ENCODE data around the gene ASTL.
"Not testable (repeated sequence)": the region's sequence is repeated elsewhere in the genome, so short reads cannot be mapped to it uniquely, and the experiment has no call there.

The ASTL gene

GRCh38 chr2:96097441-96097840 lies 40.9 kb downstream of the ASTL start:
- DNase-seq = no peak

- no peak for DNase-seq
Observed at GRCh38 chr2:96095116-96095636, 43.1 kb downstream of the ASTL start.

GRCh38 chr2:96093528-96093927 lies 44.8 kb downstream of the ASTL start:
- DNase-seq = no peak

- no peak for DNase-seq
Observed at GRCh38 chr2:96092951-96093350, 45.4 kb downstream of the ASTL start.

- no peak for DNase-seq
Observed at GRCh38 chr2:96092573-96092877, 45.8 kb downstream of the ASTL start.

- no peak for DNase-seq
Observed at GRCh38 chr2:96091711-96092572, 46.4 kb downstream of the ASTL start.

- no peak for DNase-seq
Observed at GRCh38 chr2:96091141-96091710, 47.1 kb downstream of the ASTL start.

- peak; percentile 20 to 60 for DNase-seq
Observed at GRCh38 chr2:96090196-96090926, 47.9 kb downstream of the ASTL start.

- peak in 1 of 2 donors; percentile 32 for DNase-seq
Observed at GRCh38 chr2:96089356-96090195, 48.7 kb downstream of the ASTL start.

- DNase-seq = no peak
Observed at GRCh38 chr2:96088340-96089335, 49.7 kb downstream of the ASTL start.

- no peak for DNase-seq
Observed at GRCh38 chr2:96087130-96087529, 51.2 kb downstream of the ASTL start.

- no peak for DNase-seq
Observed at GRCh38 chr2:96085541-96086355, 52.6 kb downstream of the ASTL start.

GRCh38 chr2:96084858-96085518 lies 53.3 kb downstream of the ASTL start:
- DNase-seq = not testable (repeated sequence)

- no peak for DNase-seq
Observed at GRCh38 chr2:96083989-96084857, 54.1 kb downstream of the ASTL start.

- no peak for DNase-seq
Observed at GRCh38 chr2:96083064-96083939, 55.0 kb downstream of the ASTL start.

- no peak for DNase-seq
Observed at GRCh38 chr2:96082211-96083063, 55.9 kb downstream of the ASTL start.

- no peak for DNase-seq
Observed at GRCh38 chr2:96081042-96081441, 57.3 kb downstream of the ASTL start.
